GM21576 (cell line): ENCODE results near the gene UEVLD.

Source experiments
- ATAC-seq: cut with Tn5 transposase; IDR thresholded peaks from one replicate; pipeline ENCODE4 v1.9.1; 2021; ENCODE audit warnings: mild to moderate bottlenecking, moderate library complexity; ENCODE audit not compliant: unreplicated experiment

Gene UEVLD

GRCh38 chr11:18590571-18590970 is 2.0 kb upstream of the UEVLD start:
- no peak for ATAC-seq

DNA sequence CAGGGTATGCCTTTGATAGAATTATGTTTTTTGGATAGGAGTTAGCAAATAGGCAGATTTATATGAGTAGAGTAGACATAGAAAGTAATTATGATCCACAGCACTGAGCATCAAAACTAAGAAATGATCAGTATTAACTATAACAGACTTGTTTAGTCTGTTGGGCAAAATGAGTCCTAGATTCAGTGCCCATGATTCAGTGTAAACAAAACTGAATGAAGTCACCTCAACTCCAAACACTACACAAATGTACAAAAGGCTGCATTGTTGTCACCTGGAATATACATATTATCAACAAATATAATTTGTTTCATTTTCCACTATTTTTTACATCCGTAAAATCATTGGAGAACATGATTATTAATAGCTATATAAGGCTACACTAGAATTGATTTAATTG is 6.7 kb downstream of the UEVLD start:
- ATAC-seq: no peak

DNA sequence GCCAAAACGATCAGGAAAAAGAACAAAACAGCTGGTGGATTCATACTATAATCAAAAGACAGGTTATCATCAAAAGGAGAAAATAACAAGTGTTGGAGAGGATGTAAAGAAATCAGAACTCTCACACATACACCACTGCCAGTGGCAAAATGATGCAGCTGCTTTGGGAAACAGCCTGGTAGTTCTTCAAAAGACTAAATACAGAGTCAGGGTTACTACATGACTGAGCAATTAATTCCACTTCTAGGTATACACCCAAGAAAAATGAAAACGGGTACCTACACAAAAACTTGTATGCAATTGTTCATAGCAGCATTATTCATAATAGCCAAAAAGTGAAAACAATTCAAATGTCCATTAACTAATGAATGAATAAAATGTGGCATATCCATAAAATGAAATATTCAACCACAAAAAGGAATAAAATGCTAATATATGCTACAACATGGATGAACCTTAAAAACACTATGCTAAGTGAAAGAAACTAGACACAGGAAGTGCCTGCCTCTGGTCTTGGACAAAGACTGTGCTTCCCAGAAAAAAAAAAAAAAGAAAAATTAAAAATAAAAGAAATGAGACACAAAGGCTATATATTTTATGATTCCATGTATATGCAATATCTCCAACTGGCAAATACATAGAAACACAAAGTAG is 8.3 kb downstream of the UEVLD start:
- no peak for ATAC-seq

DNA sequence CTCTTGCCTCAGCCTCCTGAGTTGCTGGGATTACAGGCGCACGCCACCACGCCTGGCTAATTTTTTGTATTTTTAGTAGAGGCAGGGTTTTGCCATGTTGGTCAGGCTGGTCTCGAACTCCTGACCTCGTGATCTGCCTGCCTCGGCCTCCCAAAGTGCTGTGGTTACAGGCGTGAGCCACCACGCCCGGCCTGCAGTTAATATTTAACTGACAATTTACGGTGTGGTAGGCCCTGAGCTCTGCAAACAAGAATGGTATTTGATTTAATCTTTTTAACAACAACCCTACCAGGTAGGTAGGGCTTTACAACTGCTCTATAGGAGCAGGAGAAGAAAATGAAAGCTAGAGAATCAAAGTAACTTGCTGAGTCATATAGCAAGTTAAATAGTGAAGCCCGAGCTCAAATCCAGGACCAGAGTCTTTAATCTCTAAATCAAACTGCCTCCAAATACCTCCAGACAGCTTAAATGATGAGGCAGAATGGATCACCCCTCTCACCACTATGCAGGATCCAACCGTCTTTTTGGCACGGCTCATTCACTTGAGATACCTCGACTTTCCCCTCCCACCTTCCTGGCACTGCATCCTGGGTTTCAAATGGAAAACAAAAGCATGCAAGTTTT is 9.4 kb downstream of the UEVLD start:
- ATAC-seq: no peak

GRCh38 chr11:18575361-18575760 is 13.2 kb downstream of the UEVLD start:
- no peak for ATAC-seq

GRCh38 chr11:18567081-18567480 is 21.5 kb downstream of the UEVLD start:
- no peak for ATAC-seq

GRCh38 chr11:18566406-18566805 is 22.1 kb downstream of the UEVLD start:
- ATAC-seq: no peak

GRCh38 chr11:18564149-18564548 is 24.4 kb downstream of the UEVLD start:
- ATAC-seq: no peak

- no peak for ATAC-seq
Measured at GRCh38 chr11:18563090-18563730, 25.3 kb downstream of the UEVLD start.

DNA sequence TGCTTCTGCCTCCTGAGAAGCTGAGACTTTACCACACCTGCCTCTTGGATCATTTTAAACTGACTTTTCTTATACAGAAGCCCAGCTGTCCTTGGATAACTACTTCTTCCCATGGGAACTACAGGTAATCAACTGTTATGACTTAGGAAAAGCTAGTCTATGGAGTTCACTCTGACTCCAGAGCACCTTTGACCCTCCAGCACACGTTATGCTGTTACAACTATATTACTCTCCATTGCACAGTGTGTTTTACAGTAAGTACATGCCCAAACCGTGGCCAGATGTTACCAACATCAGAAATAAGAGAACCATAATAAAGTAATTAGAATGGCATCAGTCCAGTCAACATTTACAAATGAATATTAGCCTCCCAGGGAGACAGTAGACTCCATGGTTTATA is 40.5 kb downstream of the UEVLD start:
- ATAC-seq: no peak

GRCh38 chr11:18540207-18541009 is 48.1 kb downstream of the UEVLD start:
- peak; percentile 60 for ATAC-seq

- no peak for ATAC-seq
Measured at GRCh38 chr11:18536209-18536608, 52.3 kb downstream of the UEVLD start.

DNA sequence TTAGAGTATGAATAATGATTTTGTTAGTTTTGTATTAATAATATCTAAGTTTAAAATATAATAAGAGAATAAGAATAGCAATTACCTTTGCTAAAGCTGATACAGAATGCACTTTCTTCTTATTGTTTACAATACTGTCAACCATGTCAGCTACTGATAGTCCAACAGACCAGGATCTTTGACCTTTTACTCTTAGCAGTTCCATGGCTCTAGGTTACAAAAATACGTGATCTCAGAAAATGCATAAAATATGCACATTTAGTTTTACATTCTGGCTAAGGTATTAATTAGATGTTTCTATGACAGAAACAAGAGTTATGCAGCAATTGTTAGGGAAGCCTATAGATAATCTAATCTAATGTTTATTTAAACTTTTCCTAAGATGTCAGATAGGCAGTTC is 54.3 kb downstream of the UEVLD start:
- no peak for ATAC-seq

GRCh38 chr11:18533365-18533764 is 55.2 kb downstream of the UEVLD start:
- no peak for ATAC-seq

- ATAC-seq: no peak
Measured at GRCh38 chr11:18527512-18527911, 61.0 kb downstream of the UEVLD start.

DNA sequence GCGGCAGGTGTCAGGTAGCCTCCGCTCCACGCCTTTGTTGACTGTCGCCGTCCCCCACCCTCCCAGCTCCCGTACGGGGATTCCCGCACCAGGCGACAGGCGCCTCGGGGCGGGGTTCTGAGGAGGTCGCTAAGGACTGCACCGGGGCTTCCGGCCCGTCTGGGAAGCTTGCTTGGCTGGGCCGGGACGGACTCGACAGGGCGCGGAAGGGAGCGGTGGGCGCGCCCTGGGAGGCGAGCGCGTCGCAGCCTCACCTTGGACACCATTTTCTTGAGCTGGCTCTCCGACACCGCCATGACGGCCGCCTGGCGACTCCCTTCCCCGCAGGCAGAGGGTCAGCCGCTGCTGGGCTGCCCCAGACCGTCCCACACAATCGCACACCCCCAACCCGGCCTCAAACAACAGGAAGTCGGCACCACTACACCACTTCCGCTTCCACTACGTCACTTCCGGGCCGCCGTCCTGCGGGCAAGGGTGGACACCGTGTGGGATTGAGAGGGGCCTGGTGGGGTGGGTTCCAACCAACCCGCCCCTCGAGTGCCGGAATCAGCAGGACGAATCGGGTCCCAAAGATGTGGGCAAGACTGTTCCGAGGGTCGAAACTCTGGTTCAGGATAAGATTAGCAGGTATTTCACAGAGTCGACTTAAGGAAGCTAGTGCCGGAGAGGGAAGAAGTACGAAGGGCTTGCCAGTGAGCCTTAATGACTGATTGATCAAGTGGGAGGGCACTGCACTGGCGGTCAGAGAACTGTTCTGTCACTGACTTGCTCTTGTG is 61.8 kb downstream of the UEVLD start, which contains the start of gene TSG101:
TSG101 (minus strand) TSS at position 422 of the 776 bp plus-strand sequence; CDS start at position 296, 126 bp downstream.
- ATAC-seq: peak; percentile 96

DNA sequence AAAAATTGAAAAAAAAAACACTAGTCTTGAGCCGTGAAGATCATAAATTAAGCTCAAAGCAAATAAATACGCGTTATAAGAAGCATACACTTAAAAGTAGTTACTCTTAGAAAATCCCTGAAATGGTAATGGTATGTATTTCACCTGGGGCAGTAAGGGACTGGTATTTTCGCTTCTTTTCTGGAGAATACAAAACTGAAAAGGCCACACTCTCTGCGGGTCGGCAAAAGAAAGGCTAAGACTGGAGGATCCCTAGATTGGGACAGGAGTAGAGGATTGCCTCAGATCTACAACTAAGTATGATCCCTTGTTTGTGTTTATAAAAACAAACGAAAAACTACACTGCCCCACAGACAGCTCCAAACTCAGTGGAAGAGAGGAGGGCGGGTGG is 62.4 kb downstream of the UEVLD start:
- ATAC-seq: no peak

DNA sequence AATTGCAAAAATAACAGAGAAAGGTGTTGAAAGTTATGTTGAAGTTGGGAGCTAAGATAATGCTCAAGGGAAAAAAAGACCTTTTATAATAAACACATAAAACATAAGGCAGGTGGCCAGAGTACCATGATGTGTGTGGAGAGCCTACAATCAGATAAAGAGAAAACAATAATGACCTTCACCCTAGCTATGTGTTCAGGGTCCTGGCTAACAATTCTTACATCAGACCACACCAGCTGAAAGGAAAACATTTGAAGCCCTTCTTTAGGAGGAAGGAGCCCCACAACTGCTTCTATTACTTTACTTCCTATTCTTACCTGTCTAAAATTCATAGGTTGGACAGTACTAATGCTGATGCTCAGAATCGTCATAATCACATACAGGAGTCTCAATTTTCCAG is 64.3 kb downstream of the UEVLD start:
- ATAC-seq: no peak

DNA sequence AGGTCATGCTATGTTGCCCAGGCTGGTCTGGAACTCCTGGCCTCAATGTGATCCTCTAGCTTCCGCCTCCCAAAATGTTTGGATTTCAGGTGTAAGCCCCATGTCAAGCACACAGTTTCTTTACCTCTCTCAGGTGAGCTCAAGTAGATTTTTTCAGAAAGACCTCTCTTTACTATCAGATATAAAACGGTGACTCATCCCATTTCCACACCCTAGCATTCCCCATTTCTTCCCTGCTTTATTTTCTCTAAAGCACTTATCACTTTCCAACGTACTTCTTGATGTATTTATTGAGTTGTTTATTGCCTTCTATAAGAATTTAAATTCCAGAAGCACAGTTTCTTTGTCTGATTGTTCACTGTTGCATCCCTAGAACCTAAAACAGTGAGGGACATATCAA is 65.5 kb downstream of the UEVLD start:
- no peak for ATAC-seq

- no peak for ATAC-seq
Measured at GRCh38 chr11:18522388-18522787, 66.1 kb downstream of the UEVLD start.

- no peak for ATAC-seq
Measured at GRCh38 chr11:18521122-18521521, 67.4 kb downstream of the UEVLD start.
